ENCODE data around the gene INKA2. TPM values are rescaled to one million over a fixed set of nuclear protein-coding genes. Genes with fewer than 3 reads are reported as not detected.

The INKA2 gene
- total and polyA plus RNA-seq, 10 of the 15 experiments (the other 5 are each of a cell fraction or from before 2014, with no cell fraction given) = 0.38 to 5.1 (median 1.3) TPM; not detected in 1

GRCh38 chr1:111762332-111762731 lies 23.1 kb upstream of the INKA2 start:
- TF ChIP-seq JUND (IDR thresholded peaks at IDR 0.05; ENCODE audit: low read depth, low read length) (no peak), ZNF384 (IDR thresholded peaks at IDR 0.05; ENCODE audit: borderline replicate concordance, low read depth, low read length) (no peak), MTA3 (IDR thresholded peaks at IDR 0.05; ENCODE audit: borderline replicate concordance, low read length) (no peak), CBFB (IDR thresholded peaks at IDR 0.05; ENCODE audit: low read depth) (no peak), EZH2 (IDR thresholded peaks at IDR 0.05; ENCODE audit: borderline replicate concordance, control insufficient read depth, low read depth, low read length) (no peak), NR2C2 (IDR thresholded peaks at IDR 0.05; ENCODE audit: borderline replicate concordance, control insufficient read depth, insufficient read length, low read depth) (no peak), EGR1 (IDR thresholded peaks at IDR 0.05; ENCODE audit: borderline replicate concordance in 1 of 2, low read depth in 2 of 2, low read length in 2 of 2) (no peak), TCF7 (IDR thresholded peaks at IDR 0.05; ENCODE audit: borderline replicate concordance) (no peak)
- TF ChIP-seq, protein P1, sequence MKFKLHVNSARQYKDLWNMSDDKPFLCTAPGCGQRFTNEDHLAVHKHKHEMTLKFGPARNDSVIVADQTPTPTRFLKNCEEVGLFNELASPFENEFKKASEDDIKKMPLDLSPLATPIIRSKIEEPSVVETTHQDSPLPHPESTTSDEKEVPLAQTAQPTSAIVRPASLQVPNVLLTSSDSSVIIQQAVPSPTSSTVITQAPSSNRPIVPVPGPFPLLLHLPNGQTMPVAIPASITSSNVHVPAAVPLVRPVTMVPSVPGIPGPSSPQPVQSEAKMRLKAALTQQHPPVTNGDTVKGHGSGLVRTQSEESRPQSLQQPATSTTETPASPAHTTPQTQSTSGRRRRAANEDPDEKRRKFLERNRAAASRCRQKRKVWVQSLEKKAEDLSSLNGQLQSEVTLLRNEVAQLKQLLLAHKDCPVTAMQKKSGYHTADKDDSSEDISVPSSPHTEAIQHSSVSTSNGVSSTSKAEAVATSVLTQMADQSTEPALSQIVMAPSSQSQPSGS (IDR thresholded peaks at IDR 0.05; ENCODE audit: low read length) = no peak
- TF ChIP-seq, protein P2, sequence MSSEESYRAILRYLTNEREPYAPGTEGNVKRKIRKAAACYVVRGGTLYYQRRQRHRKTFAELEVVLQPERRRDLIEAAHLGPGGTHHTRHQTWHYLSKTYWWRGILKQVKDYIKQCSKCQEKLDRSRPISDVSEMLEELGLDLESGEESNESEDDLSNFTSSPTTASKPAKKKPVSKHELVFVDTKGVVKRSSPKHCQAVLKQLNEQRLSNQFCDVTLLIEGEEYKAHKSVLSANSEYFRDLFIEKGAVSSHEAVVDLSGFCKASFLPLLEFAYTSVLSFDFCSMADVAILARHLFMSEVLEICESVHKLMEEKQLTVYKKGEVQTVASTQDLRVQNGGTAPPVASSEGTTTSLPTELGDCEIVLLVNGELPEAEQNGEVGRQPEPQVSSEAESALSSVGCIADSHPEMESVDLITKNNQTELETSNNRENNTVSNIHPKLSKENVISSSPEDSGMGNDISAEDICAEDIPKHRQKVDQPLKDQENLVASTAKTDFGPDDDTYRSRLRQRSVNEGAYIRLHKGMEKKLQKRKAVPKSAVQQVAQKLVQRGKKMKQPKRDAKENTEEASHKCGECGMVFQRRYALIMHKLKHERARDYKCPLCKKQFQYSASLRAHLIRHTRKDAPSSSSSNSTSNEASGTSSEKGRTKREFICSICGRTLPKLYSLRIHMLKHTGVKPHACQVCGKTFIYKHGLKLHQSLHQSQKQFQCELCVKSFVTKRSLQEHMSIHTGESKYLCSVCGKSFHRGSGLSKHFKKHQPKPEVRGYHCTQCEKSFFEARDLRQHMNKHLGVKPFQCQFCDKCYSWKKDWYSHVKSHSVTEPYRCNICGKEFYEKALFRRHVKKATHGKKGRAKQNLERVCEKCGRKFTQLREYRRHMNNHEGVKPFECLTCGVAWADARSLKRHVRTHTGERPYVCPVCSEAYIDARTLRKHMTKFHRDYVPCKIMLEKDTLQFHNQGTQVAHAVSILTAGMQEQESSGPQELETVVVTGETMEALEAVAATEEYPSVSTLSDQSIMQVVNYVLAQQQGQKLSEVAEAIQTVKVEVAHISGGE (CRISPR knock-in tag; IDR thresholded peaks at IDR 0.05) = no peak
- ChIA-PET RAD21 (ENCODE audit: unreplicated experiment) (interaction anchor here (2.9 kb wide), 1 partner anchor 255 kb away, joined by 17 read pairs; no protein-coding TSS in a partner anchor), SMC1A (ENCODE audit: uncharacterized antibody, unreplicated experiment) (interaction anchor here (1.1 to 1.4 kb wide), 3 partner anchors 245 to 259 kb away, joined by 3 read pairs; partner anchors contain the start of genes ADORA3 and TMIGD3), POLR2A (no interaction called here), CTCF (interaction anchor here (0.7 to 8.7 kb wide), 4 partner anchors 48 to 280 kb away, joined by 3 to 75 read pairs (median 16); no protein-coding TSS in a partner anchor)
- Histone ChIP-seq H3K79me2 (ENCODE audit: control insufficient read depth, insufficient read depth, low read length) (peaks cover 12% of the 10 kb centered on the region), H3K27me3 (replicated peaks in 1 of 2; ENCODE audit: control insufficient read depth in 2 of 2, insufficient read depth in 2 of 2, low read length in 1 of 2) (no peaks in the 10 kb centered on the region), H3K9me3 (replicated peaks; ENCODE audit: control insufficient read depth, insufficient read depth, low read length) (no peaks in the 10 kb centered on the region), H4K20me1 (ENCODE audit: control insufficient read depth, insufficient read depth) (no peaks in the 10 kb centered on the region), H2AFZ (ENCODE audit: control insufficient read depth, low read depth, low read length) (no peak overlapping the region), H3K36me3 (ENCODE audit: control insufficient read depth in 2 of 2, insufficient read depth in 2 of 2, low read length in 1 of 2) (peaks cover 0 to 28% of the 10 kb centered on the region in 2 experiments; a peak in 3 of 4 replicates), H3K4me2 (ENCODE audit: control insufficient read depth, insufficient read depth) (no peak overlapping the region), H3K27ac (ENCODE audit: control insufficient read depth, insufficient read depth) (no peak overlapping the region), H3K9ac (ENCODE audit: control insufficient read depth, insufficient read depth, low read length) (no peak overlapping the region), H3K4me3 (no peak overlapping the region), H3K4me1 (ENCODE audit: control insufficient read depth, insufficient read depth, low read length) (no peaks in the 10 kb centered on the region)
- intact Hi-C loops (cut with micrococcal nuclease; ENCODE audit: unreplicated experiment) (loop anchor here (10.0 kb wide), 1 partner anchor 358 kb away; no protein-coding TSS in a partner anchor), in situ Hi-C loops (cut with MboI) (loop anchor here (10.0 kb wide), 1 partner anchor 538 kb away; the partner anchor contains the start of gene CHI3L2)
- FAIRE-seq (no peak), ATAC-seq (no peak), DNase-seq (ENCODE audit: low read depth, low spot score) (no peak)
- WGBS (ENCODE audit: insufficient coverage, insufficient replicate concordance, low lambda C conversion rate, missing lambda C conversion rate) = 100% methylated on average over 2 of the region's 2 CpGs
- BruUV-seq (replicated peaks) = no TSS peak
